GM12892 (cell line): Measurements from ENCODE around the gene MAP6.
"Not testable (repeated sequence)": the region's sequence is repeated elsewhere in the genome, so short reads cannot be mapped to it uniquely, and the experiment has no call there.

Experiments used
- DNase-seq: peaks from one replicate; pipeline ENCODE4 v3.0.0; 2011; ENCODE audit not compliant: insufficient read length
- FAIRE-seq: peaks from 2 replicates; lab custom pipeline; 2011; peaks lifted over from hg19 to GRCh38; lab: Jason Lieb, UNC
- POLR2A ChIP-seq: IDR thresholded peaks from 2 replicates; pipeline ENCODE4 v1.6.1; 2011; ENCODE audit warnings: low read depth, low read length, control low read depth
- POLR2AphosphoS5 ChIP-seq: IDR thresholded peaks from 2 replicates; pipeline ENCODE4 v1.6.1; 2011; ENCODE audit warnings: low read depth, low read length, control low read depth
- TAF1 ChIP-seq: IDR thresholded peaks from 2 replicates; pipeline ENCODE4 v1.6.1; 2011; ENCODE audit warnings: low read depth, mild to moderate bottlenecking, control low read depth, low read length, borderline replicate concordance

Gene MAP6

GRCh38 chr11:75689863-75690609 is 21.2 kb upstream of the MAP6 start:
- DNase-seq (no peak), FAIRE-seq (peak; percentile 94)
- no peak for TF ChIP-seq TAF1
- no peak for TF ChIP-seq POLR2AphosphoS5
- TF ChIP-seq POLR2A: no peak

- not testable (repeated sequence) for DNase-seq, FAIRE-seq
These were observed 15.0 kb upstream of the MAP6 start for GRCh38 chr11:75683856-75684255.

- TF ChIP-seq TAF1: no peak
- TF ChIP-seq POLR2A: no peak
- TF ChIP-seq POLR2AphosphoS5: no peak
- DNase-seq: no peak
- no peak for FAIRE-seq
These were observed 10.7 kb upstream of the MAP6 start for GRCh38 chr11:75679566-75679965.

GRCh38 chr11:75678620-75679259 is 9.9 kb upstream of the MAP6 start:
- TF ChIP-seq TAF1: no peak
- TF ChIP-seq POLR2AphosphoS5: no peak
- no peak for TF ChIP-seq POLR2A
- FAIRE-seq (no peak), DNase-seq (no peak)

GRCh38 chr11:75677909-75678308 is 9.1 kb upstream of the MAP6 start:
- DNase-seq (no peak), FAIRE-seq (no peak)
- TF ChIP-seq POLR2A (no peak), POLR2AphosphoS5 (no peak), TAF1 (no peak)

GRCh38 chr11:75677275-75677674 is 8.4 kb upstream of the MAP6 start:
- FAIRE-seq (peak; percentile 72), DNase-seq (no peak)
- TF ChIP-seq POLR2A: no peak
- TF ChIP-seq TAF1: no peak
- no peak for TF ChIP-seq POLR2AphosphoS5

GRCh38 chr11:75673977-75674582 is 5.2 kb upstream of the MAP6 start:
- DNase-seq: no peak
- FAIRE-seq: peak; percentile 76
- TF ChIP-seq POLR2A (no peak), TAF1 (no peak), POLR2AphosphoS5 (no peak)

GRCh38 chr11:75667831-75668450 is 897 bp downstream of the MAP6 start:
- DNase-seq: peak; percentile 55
- FAIRE-seq: peak; percentile 82
- TF ChIP-seq TAF1 (no peak), POLR2A (no peak), POLR2AphosphoS5 (no peak)

GRCh38 chr11:75667255-75667830 is 1.5 kb downstream of the MAP6 start:
- TF ChIP-seq POLR2AphosphoS5: no peak
- TF ChIP-seq POLR2A: no peak
- TF ChIP-seq TAF1: no peak
- DNase-seq (peak; percentile 41), FAIRE-seq (no peak)

GRCh38 chr11:75665990-75666389 is 2.8 kb downstream of the MAP6 start:
- TF ChIP-seq TAF1 (no peak), POLR2A (no peak), POLR2AphosphoS5 (no peak)
- FAIRE-seq: no peak
- no peak for DNase-seq

GRCh38 chr11:75665126-75665525 is 3.7 kb downstream of the MAP6 start:
- DNase-seq (no peak), FAIRE-seq (no peak)
- TF ChIP-seq POLR2AphosphoS5 (no peak), POLR2A (no peak), TAF1 (no peak)

- no peak for DNase-seq
- peak; percentile 44 for FAIRE-seq
These were observed 4.4 kb downstream of the MAP6 start for GRCh38 chr11:75664389-75664788.

More at GRCh38 chr11:75664389-75664788, 4.4 kb downstream of the MAP6 start:
- TF ChIP-seq POLR2AphosphoS5: no peak
- TF ChIP-seq POLR2A: no peak
- TF ChIP-seq TAF1: no peak
